ENCODE data around the gene RHOV. TPM values are rescaled to one million over a fixed set of nuclear protein-coding genes. Genes with fewer than 3 reads are reported as not detected.
"Not testable (repeated sequence)": the region's sequence is repeated elsewhere in the genome, so short reads cannot be mapped to it uniquely, and the experiment has no call there.

Gene RHOV
- total RNA-seq, 1 experiment from 2014 or later, result 6.0 TPM

GRCh38 chr15:40867199-40867598 is 6.8 kb downstream of the RHOV start (continued):
- no peak for TF ChIP-seq ZBTB33 (IDR thresholded peaks at IDR 0.05; ENCODE audit: extremely low read depth, insufficient replicate concordance, low read length)
- TF ChIP-seq ZNF274 (IDR thresholded peaks at IDR 0.05; ENCODE audit: low read depth, low read length), result no peak
- TF ChIP-seq JUND (IDR thresholded peaks at IDR 0.05), result no peak
- TF ChIP-seq TCF7L2 (IDR thresholded peaks at IDR 0.05; ENCODE audit: borderline replicate concordance, extremely low read depth, insufficient read depth, insufficient read length), result no peak
- no peak for TF ChIP-seq EZH2phosphoT487 (IDR thresholded peaks at IDR 0.05; ENCODE audit: borderline replicate concordance)

GRCh38 chr15:40863660-40864270 is 10.3 kb downstream of the RHOV start:
- CTCF ChIA-PET, result interaction anchor here (4.1 kb wide), 1 partner anchor 28 kb away, joined by 26 read pairs; no protein-coding TSS in a partner anchor

GRCh38 chr15:40861147-40861546 is 12.9 kb downstream of the RHOV start:
- H3K9me3 ChIP-seq (ENCODE audit: control insufficient read depth in 1 of 2, insufficient read depth in 1 of 2, low read depth in 1 of 2, low read length in 2 of 2); H2AFZ ChIP-seq (ENCODE audit: low read depth, low read length, poor library complexity, severe bottlenecking); ATAC-seq; H3K4me3 ChIP-seq (replicated peaks in 1 of 2; ENCODE audit: low read depth in 1 of 2, low read length in 2 of 2); BruUV-seq (replicated peaks); H3K9me2 ChIP-seq (ENCODE audit: insufficient read depth); intact Hi-C loops (cut with micrococcal nuclease); H3K9ac ChIP-seq (ENCODE audit: low read length); H4K20me1 ChIP-seq (ENCODE audit: insufficient read depth); H3K27me3 ChIP-seq (ENCODE audit: insufficient read depth, low read length); DNase-seq (ENCODE audit: low read depth, low spot score); H3K4me2 ChIP-seq (ENCODE audit: low read length); RAD21 ChIA-PET (ENCODE audit: low non-redundant PET in 1 of 2, low total read pairs in 2 of 2, uncharacterized antibody in 2 of 2, unreplicated experiment in 2 of 2); H3K79me2 ChIP-seq (ENCODE audit: insufficient read depth, low read length); H3K27ac ChIP-seq (ENCODE audit: low read depth, low read length); H3K36me3 ChIP-seq (ENCODE audit: control insufficient read depth in 1 of 2, insufficient read depth in 2 of 2, low read length in 2 of 2): not testable (repeated sequence)
- H3K4me1 ChIP-seq (ENCODE audit: control insufficient read depth in 1 of 2, insufficient read depth in 2 of 2, low read length in 2 of 2), result peaks cover 21 to 33% of the 10 kb centered on the region in 2 experiments
- ChIA-PET CTCF (interaction anchor here (1.2 to 4.1 kb wide), 3 partner anchors 10 to 33 kb away, joined by 9 to 26 read pairs (median 18); partner anchors contain the start of gene VPS18), POLR2A (interaction anchor here (0.7 to 1.9 kb wide), 3 partner anchors 10 to 45 kb away, joined by 3 to 6 read pairs (median 3); partner anchors contain the start of gene VPS18)

More at GRCh38 chr15:40863660-40864270, 10.3 kb downstream of the RHOV start:
- H3K36me3 ChIP-seq (ENCODE audit: control insufficient read depth in 1 of 2, insufficient read depth in 2 of 2, low read length in 2 of 2), result no peaks in the 10 kb centered on the region; a peak in 1 of 4 replicates
- no peak overlapping the region for H3K27ac ChIP-seq (ENCODE audit: low read depth, low read length)
- H3K9me2 ChIP-seq (ENCODE audit: insufficient read depth), result no peaks in the 10 kb centered on the region
- no peak overlapping the region for H2AFZ ChIP-seq (ENCODE audit: low read depth, low read length, poor library complexity, severe bottlenecking)
- ATAC-seq (no peak), DNase-seq (ENCODE audit: low read depth, low spot score) (no peak)
- peaks cover 14 to 20% of the 10 kb centered on the region in 2 experiments for H3K4me1 ChIP-seq (ENCODE audit: control insufficient read depth in 1 of 2, insufficient read depth in 2 of 2, low read length in 2 of 2)
- RAD21 ChIA-PET (ENCODE audit: low non-redundant PET in 1 of 2, low total read pairs in 2 of 2, uncharacterized antibody in 2 of 2, unreplicated experiment in 2 of 2), result no interaction called here
- H3K9ac ChIP-seq (ENCODE audit: low read length), result no peak overlapping the region
- H3K27me3 ChIP-seq (ENCODE audit: insufficient read depth, low read length), result no peaks in the 10 kb centered on the region
- no peaks in the 10 kb centered on the region for H3K79me2 ChIP-seq (ENCODE audit: insufficient read depth, low read length)
- H3K9me3 ChIP-seq (ENCODE audit: control insufficient read depth in 1 of 2, insufficient read depth in 1 of 2, low read depth in 1 of 2, low read length in 2 of 2), result no peaks in the 10 kb centered on the region
- intact Hi-C loops (cut with micrococcal nuclease), result no loop called here
- no peak overlapping the region for H3K4me2 ChIP-seq (ENCODE audit: low read length)
- TF ChIP-seq REST (IDR thresholded peaks at IDR 0.05; ENCODE audit: low read depth), result no peak
- POLR2A ChIA-PET, result interaction anchor here (1.8 kb wide), 1 partner anchor 9 kb away, joined by 8 read pairs; no protein-coding TSS in a partner anchor
- BruUV-seq (replicated peaks), result no TSS peak
- no peaks in the 10 kb centered on the region for H4K20me1 ChIP-seq (ENCODE audit: insufficient read depth)
- H3K4me3 ChIP-seq (replicated peaks in 1 of 2; ENCODE audit: low read depth in 1 of 2, low read length in 2 of 2), result no peak overlapping the region
